ENCODE measurements around the gene IL1R2. TPM values are rescaled to one million over a fixed set of nuclear protein-coding genes. Genes with fewer than 3 reads are reported as not detected.
A peak's percentile ranks its signal among the peaks of the same experiment; 100 is the strongest.

The IL1R2 gene
- total and polyA plus RNA-seq, 2 of the 13 experiments (the other 11 are each of a cell fraction or from before 2014, with no cell fraction given): 3.6 to 7.3 TPM

DNA sequence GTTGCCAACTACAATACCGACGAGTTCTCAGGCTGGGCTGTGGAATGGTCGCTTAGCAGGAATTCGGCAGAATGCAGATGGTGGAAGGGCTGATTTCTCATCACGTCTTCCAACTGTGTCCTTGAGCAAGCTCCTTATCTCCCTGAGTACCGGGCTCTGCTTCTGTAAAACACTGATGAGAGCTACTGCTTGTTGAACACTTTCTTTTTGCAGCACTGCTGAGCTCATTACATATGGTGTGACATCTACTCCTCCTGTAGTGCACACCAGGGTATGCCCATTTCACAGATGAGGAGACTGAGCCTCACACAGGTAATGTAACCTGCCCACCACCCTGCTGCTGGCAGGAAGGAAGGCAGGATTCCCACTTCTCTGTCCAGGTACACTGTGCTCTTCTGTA is 8.3 kb downstream of the IL1R2 start:
- in situ Hi-C loops (cut with HindIII; ENCODE audit: extremely low pct_ligation_motif_present, low pct_unique_long_range_greater_than_20kb) (no loop called here), intact Hi-C loops (cut with micrococcal nuclease; ENCODE audit: unreplicated experiment) (loop anchor here (5.0 kb wide), 1 partner anchor 357 kb away; the partner anchor contains the start of gene IL18R1)
- ATAC-seq: no peak
- H3K27ac ChIP-seq (ENCODE audit: extremely low read length, insufficient read depth, low read length): peak overlapping the region; percentile 86
- FAIRE-seq: no peak
- no TSS peak for BruUV-seq (replicated peaks)
- H3K9me3 ChIP-seq (ENCODE audit: low read length): no peaks in the 10 kb centered on the region
- peak overlapping the region; percentile 94 for H3K4me2 ChIP-seq (ENCODE audit: low read depth, low read length)
- H3K79me2 ChIP-seq (ENCODE audit: insufficient read depth, low read length): no peaks in the 10 kb centered on the region
- peaks cover 2 to 9% of the 10 kb centered on the region in 2 experiments for H3K27me3 ChIP-seq (ENCODE audit: control insufficient read depth in 1 of 2, insufficient read depth in 2 of 2, low read length in 2 of 2)
- CTCF ChIA-PET (ENCODE audit: low intra/inter-chr PET ratio, low total read pairs): no interaction called here
- H3K4me1 ChIP-seq (ENCODE audit: insufficient read depth, low read length): peaks cover 38% of the 10 kb centered on the region
- 74% methylated on average over 6 of the region's 6 CpGs for WGBS (ENCODE audit: low lambda C conversion rate)
- 0 out of 2 replicates have a peak, but pooled peaks have one; percentile 3 for TF ChIP-seq ZNF577 (CRISPR knock-in tag; IDR thresholded peaks at IDR 0.05; ENCODE audit: borderline replicate concordance, low read depth)
- no peak for TF ChIP-seq ZNF660 (CRISPR knock-in tag; IDR thresholded peaks at IDR 0.05; ENCODE audit: borderline replicate concordance, low read depth)
- TF ChIP-seq KDM1A (CRISPR knock-in tag; IDR thresholded peaks at IDR 0.05): peak; percentile 93
- no peak for TF ChIP-seq MYC (CRISPR knock-in tag; IDR thresholded peaks at IDR 0.05; ENCODE audit: borderline replicate concordance)
- TF ChIP-seq KLF15 (CRISPR knock-in tag; IDR thresholded peaks at IDR 0.05; ENCODE audit: borderline replicate concordance): no peak
- TF ChIP-seq CHD4 (IDR thresholded peaks at IDR 0.05; ENCODE audit: borderline replicate concordance, low read length): peak; percentile 67; the same call in 1 of the 2 replicates
- no peak for TF ChIP-seq TARDBP (CRISPR knock-in tag; IDR thresholded peaks at IDR 0.05)
- TF ChIP-seq, protein P1, sequence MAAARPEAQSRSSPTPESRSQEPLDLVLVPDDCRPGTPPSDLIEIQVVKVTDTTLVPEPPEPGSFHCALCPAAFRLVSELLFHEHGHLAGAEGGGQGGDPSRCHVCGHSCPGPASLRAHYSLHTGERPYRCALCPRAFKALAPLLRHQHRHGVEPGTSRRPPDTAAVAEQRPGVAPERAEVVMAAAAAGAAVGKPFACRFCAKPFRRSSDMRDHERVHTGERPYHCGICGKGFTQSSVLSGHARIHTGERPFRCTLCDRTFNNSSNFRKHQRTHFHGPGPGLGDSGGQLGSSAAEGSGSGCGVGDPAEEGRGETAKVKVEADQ (CRISPR knock-in tag; IDR thresholded peaks at IDR 0.05; ENCODE audit: borderline replicate concordance): 0 out of 2 replicates have a peak, but pooled peaks have one; percentile 42
- peak; percentile 60; the same call in 1 of the 2 replicates for TF ChIP-seq RCOR2 (CRISPR knock-in tag; IDR thresholded peaks at IDR 0.05)
- 0 out of 2 replicates have a peak, but pooled peaks have one; percentile 21 for TF ChIP-seq ZNF790 (CRISPR knock-in tag; IDR thresholded peaks at IDR 0.05; ENCODE audit: borderline replicate concordance)
- TF ChIP-seq ADNP (CRISPR knock-in tag; IDR thresholded peaks at IDR 0.05): peak; percentile 94; the same call in 1 of the 2 replicates
- no peak for TF ChIP-seq SP1 (IDR thresholded peaks at IDR 0.05)
- TF ChIP-seq SP1 (CRISPR knock-in tag; IDR thresholded peaks at IDR 0.05): 0 out of 2 replicates have a peak, but pooled peaks have one; percentile 19
- peak; percentile 60; the same call in 1 of the 2 replicates for TF ChIP-seq ZNF33B (CRISPR knock-in tag; IDR thresholded peaks at IDR 0.05)
- peak; percentile 96 for TF ChIP-seq ZMYM3 (CRISPR knock-in tag; IDR thresholded peaks at IDR 0.05)
- TF ChIP-seq DMAP1 (CRISPR knock-in tag; IDR thresholded peaks at IDR 0.05): no peak
- TF ChIP-seq ZNF629 (CRISPR knock-in tag; conservative IDR thresholded peaks at IDR 0.05): peak; percentile 98
- TF ChIP-seq SRSF4 (IDR thresholded peaks at IDR 0.05; ENCODE audit: low read depth, low read length, poor library complexity, severe bottlenecking): no peak
- no peak for TF ChIP-seq ZNF30 (CRISPR knock-in tag; IDR thresholded peaks at IDR 0.05)
- no peak for DNase-seq (ENCODE audit: low spot score)
- H3K4me3 ChIP-seq (replicated peaks in 1 of 3; ENCODE audit: insufficient read depth in 1 of 3, low read depth in 2 of 3, low read length in 3 of 3): peak overlapping the region in 1 of 3 experiments; percentile 60; a peak in 1 of 6 replicates
- H3K36me3 ChIP-seq (replicated peaks in 1 of 2; ENCODE audit: control insufficient read depth in 1 of 2, insufficient read depth in 2 of 2, low read length in 2 of 2): no peaks in the 10 kb centered on the region
- H2AFZ ChIP-seq (ENCODE audit: low read length): no peak overlapping the region
- no peak overlapping the region for H3K9ac ChIP-seq (ENCODE audit: insufficient read depth, low read depth, low read length)
- no peaks in the 10 kb centered on the region for H4K20me1 ChIP-seq (ENCODE audit: insufficient read depth, low read length)
- POLR2A ChIA-PET: interaction anchor here (1.2 to 2.3 kb wide), 13 partner anchors 9 to 770 kb away, joined by 3 to 58 read pairs (median 6); partner anchors contain the start of gene IL1R1
